HL-60 (cell line): ENCODE data around the gene DYRK3.

ENCODE experiments used
- POLR2AphosphoS5 ChIP-seq: IDR thresholded peaks from 2 replicates; pipeline ENCODE4 v1.6.1; 2012; ENCODE audit warnings: low read depth
- REST ChIP-seq: IDR thresholded peaks from 2 replicates; pipeline ENCODE4 v1.6.1; 2012; ENCODE audit warnings: low read depth; ENCODE audit not compliant: insufficient replicate concordance
- TF ChIP-seq, protein P1 (sequence below): IDR thresholded peaks from one replicate; pipeline ENCODE4 v1.5.1; 2011; ENCODE audit warnings: low read length, control low read depth, inconsistent platforms; ENCODE audit not compliant: insufficient read depth

DNA sequence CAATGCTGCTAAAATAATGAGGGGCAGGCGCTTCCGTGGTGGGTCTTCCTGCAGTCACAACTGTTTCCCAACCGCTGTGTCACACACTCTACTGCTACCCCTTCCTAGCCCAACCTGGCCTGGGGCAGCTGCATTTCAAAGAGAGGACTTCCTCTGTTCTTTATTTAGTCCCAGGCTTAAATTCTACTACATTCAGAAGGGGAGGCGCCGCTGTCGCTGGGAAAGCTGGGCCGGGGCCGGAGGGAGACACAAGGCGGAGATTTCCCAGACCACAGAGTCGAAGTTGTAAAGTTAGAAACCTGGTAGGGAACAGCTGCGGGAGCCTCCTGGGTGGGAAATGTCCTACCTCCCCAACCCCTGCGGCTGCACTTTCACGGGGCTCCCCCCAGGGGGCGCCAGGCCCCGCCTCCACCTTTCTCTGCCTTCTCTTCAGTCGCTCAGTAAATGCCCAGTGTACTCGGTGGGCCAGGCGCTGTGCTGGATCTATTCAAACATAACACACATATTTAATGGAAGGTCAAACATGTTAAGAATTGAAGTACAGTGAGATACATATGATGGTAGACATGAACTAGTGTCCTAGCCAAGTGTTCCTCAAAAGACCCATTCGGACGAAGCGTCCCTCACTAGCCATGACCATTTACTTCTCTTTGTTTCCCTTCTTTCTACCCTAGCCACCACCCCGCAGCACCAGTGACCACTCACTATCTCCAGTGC lies 23.1 kb downstream of the DYRK3 start:
- TF ChIP-seq, protein P1, sequence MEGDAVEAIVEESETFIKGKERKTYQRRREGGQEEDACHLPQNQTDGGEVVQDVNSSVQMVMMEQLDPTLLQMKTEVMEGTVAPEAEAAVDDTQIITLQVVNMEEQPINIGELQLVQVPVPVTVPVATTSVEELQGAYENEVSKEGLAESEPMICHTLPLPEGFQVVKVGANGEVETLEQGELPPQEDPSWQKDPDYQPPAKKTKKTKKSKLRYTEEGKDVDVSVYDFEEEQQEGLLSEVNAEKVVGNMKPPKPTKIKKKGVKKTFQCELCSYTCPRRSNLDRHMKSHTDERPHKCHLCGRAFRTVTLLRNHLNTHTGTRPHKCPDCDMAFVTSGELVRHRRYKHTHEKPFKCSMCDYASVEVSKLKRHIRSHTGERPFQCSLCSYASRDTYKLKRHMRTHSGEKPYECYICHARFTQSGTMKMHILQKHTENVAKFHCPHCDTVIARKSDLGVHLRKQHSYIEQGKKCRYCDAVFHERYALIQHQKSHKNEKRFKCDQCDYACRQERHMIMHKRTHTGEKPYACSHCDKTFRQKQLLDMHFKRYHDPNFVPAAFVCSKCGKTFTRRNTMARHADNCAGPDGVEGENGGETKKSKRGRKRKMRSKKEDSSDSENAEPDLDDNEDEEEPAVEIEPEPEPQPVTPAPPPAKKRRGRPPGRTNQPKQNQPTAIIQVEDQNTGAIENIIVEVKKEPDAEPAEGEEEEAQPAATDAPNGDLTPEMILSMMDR, result peak; percentile 96
- TF ChIP-seq REST (no peak), POLR2AphosphoS5 (no peak)
